MM.1S (cell line): ENCODE data around the gene OR9G4.
A peak's percentile ranks its signal among the peaks of the same experiment; 100 is the strongest.

Source experiments
- DNase-seq: peaks from one replicate; pipeline ENCODE4 v3.0.0-alpha.2; 2015
- H2AFZ ChIP-seq: fragments of 300-600 bp; sonication (generic); 2 replicates; pipeline ENCODE4 v1.6.0; 2016; ENCODE audit warnings: antibody characterized with exemption, low read length
- H3F3A ChIP-seq: fragments of 300-600 bp; sonication (generic); 2 replicates; pipeline ENCODE4 v1.6.1; 2016; ENCODE audit warnings: mild to moderate bottlenecking, antibody characterized with exemption, low read length, moderate library complexity, mixed read lengths; ENCODE audit not compliant: insufficient read depth
- H3K27ac ChIP-seq: fragments of 300-600 bp; sonication (generic); 2 replicates; pipeline ENCODE4 v1.5.1; 2016; ENCODE audit warnings: mild to moderate bottlenecking, low read length
- H3K27me3 ChIP-seq: fragments of 300-600 bp; sonication (generic); replicated peaks from 2 replicates; pipeline ENCODE4 v1.6.0; 2016; ENCODE audit warnings: low read length; ENCODE audit not compliant: insufficient read depth
- H3K36me3 ChIP-seq: fragments of 300-600 bp; sonication (generic); replicated peaks from 2 replicates; pipeline ENCODE4 v1.6.1; 2016; ENCODE audit warnings: mild to moderate bottlenecking, low read length, mixed read lengths; ENCODE audit not compliant: insufficient read depth
- H3K4me1 ChIP-seq: fragments of 300-600 bp; sonication (generic); 2 replicates; pipeline ENCODE4 v1.6.1; 2016; ENCODE audit warnings: low read length, mixed read lengths
- H3K4me2 ChIP-seq: fragments of 300-600 bp; sonication (generic); 2 replicates; pipeline ENCODE4 v1.6.0; 2016; ENCODE audit warnings: low read depth, low read length
- H3K4me3 ChIP-seq: fragments of 300-600 bp; sonication (generic); 2 replicates; pipeline ENCODE4 v1.5.1; 2016; ENCODE audit warnings: low read length, mixed read lengths
- H3K79me2 ChIP-seq: fragments of 300-600 bp; sonication (generic); 2 replicates; pipeline ENCODE4 v1.6.1; 2016; ENCODE audit warnings: mixed run types, low read length, mixed read lengths
- H3K9ac ChIP-seq: fragments of 300-600 bp; sonication (generic); 2 replicates; pipeline ENCODE4 v1.6.1; 2016; ENCODE audit warnings: low read length, mixed read lengths
- H3K9me2 ChIP-seq: fragments of 300-600 bp; sonication (generic); replicated peaks from 2 replicates; pipeline ENCODE4 v1.6.1; 2016; ENCODE audit warnings: mild to moderate bottlenecking, low read length, mixed read lengths; ENCODE audit not compliant: insufficient read depth
- H3K9me3 ChIP-seq: fragments of 300-600 bp; sonication (generic); replicated peaks from 2 replicates; pipeline ENCODE4 v1.6.1; 2016; ENCODE audit warnings: mild to moderate bottlenecking, low read length, mixed read lengths; ENCODE audit not compliant: insufficient read depth
- H4K20me1 ChIP-seq: fragments of 300-600 bp; sonication (generic); 2 replicates; pipeline ENCODE4 v1.6.1; 2016; ENCODE audit warnings: mild to moderate bottlenecking, low read length, moderate library complexity, mixed read lengths; ENCODE audit not compliant: insufficient read depth
- CTCF ChIP-seq: fragments of 300-600 bp; sonication (generic); IDR thresholded peaks from 2 replicates; pipeline ENCODE4 v1.5.1; 2016; ENCODE audit warnings: antibody characterized with exemption, low read length, mixed read lengths
- EZH2 ChIP-seq: fragments of 300-600 bp; sonication (generic); optimal IDR thresholded peaks from 2 replicates; pipeline ENCODE3; 2017; ENCODE audit warnings: low read depth, mild to moderate bottlenecking, antibody characterized with exemption, low read length, mixed read lengths
- EZH2phosphoT487 ChIP-seq: fragments of 300-600 bp; sonication (generic); IDR thresholded peaks from 2 replicates; pipeline ENCODE4 v1.6.1; 2018; ENCODE audit warnings: antibody characterized with exemption, low read length

Gene OR9G4

GRCh38 chr11:56748597-56748996, at the start of gene OR9G4:
Gene OR9G4 (minus strand): TSS chr11:56748697. CDS start chr11:56743766, 4,931 bp downstream.
- Histone ChIP-seq H3K27ac (no peak within 1 kb of the TSS), H3K36me3 (no peaks in the 10 kb centered on the region), H3K4me2 (no peak within 1 kb of the TSS), H3K9me3 (no peaks in the 10 kb centered on the region), H3K4me3 (no peak within 1 kb of the TSS), H3K9me2 (no peaks in the 10 kb centered on the region), H3F3A (no peaks in the 10 kb centered on the region), H3K9ac (no peak within 1 kb of the TSS), H3K79me2 (no peaks in the 10 kb centered on the region), H3K4me1 (no peaks in the 10 kb centered on the region), H2AFZ (no peak within 1 kb of the TSS), H4K20me1 (no peaks in the 10 kb centered on the region), H3K27me3 (no peaks in the 10 kb centered on the region)
- no peak for TF ChIP-seq EZH2phosphoT487
- no peak for TF ChIP-seq CTCF
- TF ChIP-seq EZH2: no peak
- no peak for DNase-seq

GRCh38 chr11:56783448-56784041, 35.0 kb upstream of the OR9G4 start:
- H3K27ac ChIP-seq: no peak overlapping the region
- H3K4me3 ChIP-seq: peak overlapping the region; percentile 42
- TF ChIP-seq EZH2: no peak
- TF ChIP-seq CTCF: peak; percentile 57
- no peaks in the 10 kb centered on the region for H3K9me2 ChIP-seq
- H2AFZ ChIP-seq: peak overlapping the region; percentile 30
- H3K4me1 ChIP-seq: no peaks in the 10 kb centered on the region
- no peaks in the 10 kb centered on the region for H3K9me3 ChIP-seq
- no peaks in the 10 kb centered on the region for H3K36me3 ChIP-seq
- peak; percentile 65 for DNase-seq
- no peaks in the 10 kb centered on the region for H4K20me1 ChIP-seq
- no peaks in the 10 kb centered on the region for H3F3A ChIP-seq
- H3K79me2 ChIP-seq: no peaks in the 10 kb centered on the region
- H3K9ac ChIP-seq: no peak overlapping the region; the same call in 1 of the 2 replicates
- H3K4me2 ChIP-seq: peak overlapping the region; percentile 41; the same call in 1 of the 2 replicates
- no peaks in the 10 kb centered on the region for H3K27me3 ChIP-seq

- no peaks in the 10 kb centered on the region for H3K9me3 ChIP-seq
- H3K36me3 ChIP-seq: no peaks in the 10 kb centered on the region
- H4K20me1 ChIP-seq: no peaks in the 10 kb centered on the region
- no peak for DNase-seq
- TF ChIP-seq EZH2phosphoT487 (no peak), CTCF (no peak), EZH2 (no peak)
- H3K27me3 ChIP-seq: no peaks in the 10 kb centered on the region
- no peaks in the 10 kb centered on the region for H3K9me2 ChIP-seq
- no peak overlapping the region for H3K27ac ChIP-seq
- no peaks in the 10 kb centered on the region for H3K4me1 ChIP-seq
- H3K9ac ChIP-seq: no peak overlapping the region
- H3K79me2 ChIP-seq: no peaks in the 10 kb centered on the region
- H3K4me3 ChIP-seq: no peak overlapping the region
- H2AFZ ChIP-seq: no peak overlapping the region
- no peak overlapping the region for H3K4me2 ChIP-seq
- H3F3A ChIP-seq: no peaks in the 10 kb centered on the region
Observed at GRCh38 chr11:56782167-56782847, 33.8 kb upstream of the OR9G4 start.
